ENCODE data around the gene KRTAP19-6.

KRTAP19-6 gene

DNA sequence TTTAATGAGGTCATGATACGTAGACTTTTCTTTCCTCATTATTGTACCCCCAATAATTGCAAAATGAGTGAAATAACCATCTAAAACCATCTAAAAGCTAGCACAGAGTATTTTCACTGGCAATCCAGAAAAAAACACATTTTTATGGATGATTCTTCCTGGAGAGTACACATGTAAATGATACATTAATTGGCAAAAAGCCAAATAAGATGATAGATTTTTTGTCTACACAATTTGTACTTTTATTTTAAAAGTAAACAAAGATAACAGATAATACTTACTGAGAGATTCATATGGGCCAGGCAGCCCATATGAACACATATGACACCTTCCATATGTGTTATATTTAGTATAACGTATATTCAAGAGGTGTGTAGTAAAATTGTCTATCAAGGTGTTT is 22.0 kb upstream of the KRTAP19-6 start:
- Histone ChIP-seq H3K4me3 (ENCODE audit: insufficient read length, low read depth) (no peak overlapping the region), H3K27me3 (ENCODE audit: insufficient read depth, insufficient read length) (no peaks in the 10 kb centered on the region), H3K36me3 (ENCODE audit: insufficient read depth, insufficient read length, low read length) (no peaks in the 10 kb centered on the region), H3K4me1 (ENCODE audit: insufficient read depth, insufficient read length) (no peaks in the 10 kb centered on the region), H3K9ac (ENCODE audit: insufficient read length, low read depth) (no peak overlapping the region), H3K9me3 (ENCODE audit: insufficient read depth, low read length) (no peaks in the 10 kb centered on the region; the same call in 1 of the 2 replicates)
- no peak for TF ChIP-seq ZNF274 (IDR thresholded peaks at IDR 0.05; ENCODE audit: low read depth, low read length)
- no peak for DNase-seq (ENCODE audit: low read depth, low spot score)

GRCh38 chr21:30563072-30563471 is 21.4 kb upstream of the KRTAP19-6 start:
- Histone ChIP-seq H3K4me3 (ENCODE audit: insufficient read length, low read depth) (no peak overlapping the region), H3K36me3 (ENCODE audit: insufficient read depth, insufficient read length, low read length) (no peaks in the 10 kb centered on the region), H3K9ac (ENCODE audit: insufficient read length, low read depth) (no peak overlapping the region), H3K4me1 (ENCODE audit: insufficient read depth, insufficient read length) (no peaks in the 10 kb centered on the region), H3K9me3 (ENCODE audit: insufficient read depth, low read length) (no peaks in the 10 kb centered on the region; the same call in 1 of the 2 replicates), H3K27me3 (ENCODE audit: insufficient read depth, insufficient read length) (no peaks in the 10 kb centered on the region)
- TF ChIP-seq ZNF274 (IDR thresholded peaks at IDR 0.05; ENCODE audit: low read depth, low read length) = no peak
- no peak for DNase-seq (ENCODE audit: low read depth, low spot score)

DNA sequence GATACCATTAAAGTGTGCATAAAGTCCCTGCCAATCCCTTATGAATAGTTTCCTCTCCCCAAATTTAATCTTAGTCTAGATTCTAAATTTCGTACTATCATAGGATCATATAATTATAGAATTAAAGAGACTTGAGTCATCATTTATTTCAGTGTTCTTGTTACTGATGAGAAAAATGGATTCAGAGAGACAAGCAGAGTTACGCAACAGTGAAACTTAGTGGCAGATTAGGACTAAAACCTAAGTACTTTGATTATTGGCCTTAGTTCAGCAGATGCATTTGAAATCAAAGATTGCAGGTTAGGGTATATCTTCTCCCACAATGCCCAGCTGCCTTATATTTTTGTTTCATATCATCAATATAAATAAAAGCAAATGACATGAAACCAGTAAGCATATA is 20.3 kb upstream of the KRTAP19-6 start:
- Histone ChIP-seq H3K9me3 (ENCODE audit: insufficient read depth, low read length) (no peaks in the 10 kb centered on the region; the same call in 1 of the 2 replicates), H3K9ac (ENCODE audit: insufficient read length, low read depth) (no peak overlapping the region)

DNA sequence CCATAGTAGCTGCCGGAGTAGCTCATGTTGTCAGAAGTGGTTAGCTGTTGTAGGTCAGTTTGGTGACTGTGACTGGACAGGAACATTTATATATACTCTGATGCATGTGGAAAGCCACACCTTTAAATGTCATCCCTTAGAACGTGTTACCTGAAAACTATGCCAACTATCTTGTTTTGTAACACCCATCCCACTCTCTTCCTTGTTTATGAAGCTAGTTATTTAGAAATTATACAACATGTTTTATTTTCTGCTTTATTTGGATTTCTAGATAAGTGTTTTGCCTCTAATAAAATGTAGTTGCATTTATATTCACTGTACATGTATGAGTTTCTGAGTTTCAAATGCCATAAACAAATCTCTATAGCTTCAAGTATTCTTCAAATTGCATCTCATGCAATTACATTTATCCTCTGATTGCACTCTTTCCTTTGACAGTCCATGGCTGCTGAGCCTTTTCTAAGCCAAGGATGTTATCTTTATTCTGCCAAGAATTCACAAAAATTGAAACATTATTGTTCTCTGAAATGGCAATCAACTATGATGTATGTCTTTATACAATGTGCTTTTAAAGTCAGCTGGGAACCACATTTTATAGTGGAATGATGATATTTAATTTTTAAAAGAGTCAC is 19.7 kb upstream of the KRTAP19-6 start, which contains the start of gene KRTAP19-7:
KRTAP19-7 (minus strand) TSS at position 51 of the 632 bp plus-strand sequence; CDS start at position 26, 25 bp downstream.
- no peak for DNase-seq (ENCODE audit: low read depth, low spot score)
- H3K36me3 ChIP-seq (ENCODE audit: insufficient read depth, insufficient read length, low read length) = no peaks in the 10 kb centered on the region
- no peaks in the 10 kb centered on the region; the same call in 1 of the 2 replicates for H3K9me3 ChIP-seq (ENCODE audit: insufficient read depth, low read length)
- H3K9ac ChIP-seq (ENCODE audit: insufficient read length, low read depth) = no peak within 1 kb of the TSS
- H3K27me3 ChIP-seq (ENCODE audit: insufficient read depth, insufficient read length) = no peaks in the 10 kb centered on the region
- no peak for TF ChIP-seq ZNF274 (IDR thresholded peaks at IDR 0.05; ENCODE audit: low read depth, low read length)
- TF ChIP-seq SUZ12 (IDR thresholded peaks at IDR 0.05; ENCODE audit: extremely low read depth, insufficient read depth, insufficient read length) = no peak
- TF ChIP-seq YY1 (IDR thresholded peaks at IDR 0.05; ENCODE audit: insufficient read depth, insufficient read length) = no peak
- no peaks in the 10 kb centered on the region for H3K4me1 ChIP-seq (ENCODE audit: insufficient read depth, insufficient read length)
- no peak within 1 kb of the TSS for H3K4me3 ChIP-seq (ENCODE audit: insufficient read length, low read depth)

More for the DNA sequence above, 20.3 kb upstream of the KRTAP19-6 start:
- H3K36me3 ChIP-seq (ENCODE audit: insufficient read depth, insufficient read length, low read length) = no peaks in the 10 kb centered on the region
- H3K4me3 ChIP-seq (ENCODE audit: insufficient read length, low read depth) = no peak overlapping the region
- TF ChIP-seq ZNF274 (IDR thresholded peaks at IDR 0.05; ENCODE audit: low read depth, low read length) = no peak
- TF ChIP-seq YY1 (IDR thresholded peaks at IDR 0.05; ENCODE audit: insufficient read depth, insufficient read length) = no peak
- no peak for TF ChIP-seq SUZ12 (IDR thresholded peaks at IDR 0.05; ENCODE audit: extremely low read depth, insufficient read depth, insufficient read length)
- no peak for DNase-seq (ENCODE audit: low read depth, low spot score)
- no peaks in the 10 kb centered on the region for H3K4me1 ChIP-seq (ENCODE audit: insufficient read depth, insufficient read length)
- no peaks in the 10 kb centered on the region for H3K27me3 ChIP-seq (ENCODE audit: insufficient read depth, insufficient read length)

DNA sequence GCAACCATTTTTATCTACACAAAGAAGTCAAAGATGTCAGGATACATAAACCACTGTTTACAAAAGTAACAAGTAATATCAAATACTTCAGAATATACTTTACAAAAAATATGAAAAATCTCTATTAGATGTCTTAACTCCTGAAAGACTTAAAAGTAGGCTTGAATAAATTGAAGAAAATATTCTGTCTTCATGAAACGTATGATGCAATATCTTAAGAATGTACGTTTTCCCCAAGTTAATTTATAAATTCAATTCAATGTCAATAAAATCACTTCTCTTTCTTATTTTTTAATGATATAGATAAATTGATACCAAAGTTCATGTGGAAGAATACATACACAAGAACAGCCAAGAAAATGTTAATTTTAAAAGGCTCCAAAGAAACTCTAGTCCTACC is 13.4 kb upstream of the KRTAP19-6 start:
- TF ChIP-seq ZNF274 (IDR thresholded peaks at IDR 0.05; ENCODE audit: low read depth, low read length) = no peak
- no peak for TF ChIP-seq SUZ12 (IDR thresholded peaks at IDR 0.05; ENCODE audit: extremely low read depth, insufficient read depth, insufficient read length)
- TF ChIP-seq YY1 (IDR thresholded peaks at IDR 0.05; ENCODE audit: insufficient read depth, insufficient read length) = no peak
- no peaks in the 10 kb centered on the region; the same call in 1 of the 2 replicates for H3K9me3 ChIP-seq (ENCODE audit: insufficient read depth, low read length)
- H3K9ac ChIP-seq (ENCODE audit: insufficient read length, low read depth) = no peak overlapping the region
- no peaks in the 10 kb centered on the region for H3K4me1 ChIP-seq (ENCODE audit: insufficient read depth, insufficient read length)
- no peaks in the 10 kb centered on the region for H3K36me3 ChIP-seq (ENCODE audit: insufficient read depth, insufficient read length, low read length)
- H3K4me3 ChIP-seq (ENCODE audit: insufficient read length, low read depth) = no peak overlapping the region
- H3K27me3 ChIP-seq (ENCODE audit: insufficient read depth, insufficient read length) = no peaks in the 10 kb centered on the region
- DNase-seq (ENCODE audit: low read depth, low spot score) = no peak

DNA sequence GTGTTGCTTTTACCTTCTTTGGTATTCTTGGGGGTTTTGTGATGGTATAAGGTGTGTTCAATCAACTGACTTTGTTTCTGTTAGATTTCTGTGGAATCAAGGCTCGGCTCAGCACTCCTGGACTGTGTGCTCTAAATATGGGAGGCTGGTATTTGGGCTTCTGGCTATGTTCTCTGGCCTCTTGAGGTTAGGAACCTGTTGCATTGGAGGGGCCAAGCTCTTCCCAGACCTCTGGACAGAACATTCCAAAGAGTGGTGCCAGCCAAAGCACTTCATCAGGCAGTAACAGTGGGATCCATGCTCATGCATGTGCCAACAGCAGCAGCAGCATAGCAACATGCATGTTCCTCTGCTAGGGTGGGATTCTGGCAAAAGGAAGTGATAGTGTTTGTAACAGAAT is 11.1 kb upstream of the KRTAP19-6 start:
- Histone ChIP-seq H3K4me1 (ENCODE audit: insufficient read depth, insufficient read length) (no peaks in the 10 kb centered on the region), H3K4me3 (ENCODE audit: insufficient read length, low read depth) (no peak overlapping the region), H3K27me3 (ENCODE audit: insufficient read depth, insufficient read length) (no peaks in the 10 kb centered on the region), H3K9ac (ENCODE audit: insufficient read length, low read depth) (no peak overlapping the region), H3K36me3 (ENCODE audit: insufficient read depth, insufficient read length, low read length) (no peaks in the 10 kb centered on the region), H3K9me3 (ENCODE audit: insufficient read depth, low read length) (no peaks in the 10 kb centered on the region)
- TF ChIP-seq YY1 (IDR thresholded peaks at IDR 0.05; ENCODE audit: insufficient read depth, insufficient read length) (no peak), ZNF274 (IDR thresholded peaks at IDR 0.05; ENCODE audit: low read depth, low read length) (no peak), SUZ12 (IDR thresholded peaks at IDR 0.05; ENCODE audit: extremely low read depth, insufficient read depth, insufficient read length) (no peak)
- no peak for DNase-seq (ENCODE audit: low read depth, low spot score)

GRCh38 chr21:30518876-30519275 is 22.8 kb downstream of the KRTAP19-6 start:
- H3K4me3 ChIP-seq (ENCODE audit: insufficient read length, low read depth) = no peak overlapping the region
- no peaks in the 10 kb centered on the region for H3K27me3 ChIP-seq (ENCODE audit: insufficient read depth, insufficient read length)
- no peaks in the 10 kb centered on the region for H3K4me1 ChIP-seq (ENCODE audit: insufficient read depth, insufficient read length)
- H3K9me3 ChIP-seq (ENCODE audit: insufficient read depth, low read length) = no peaks in the 10 kb centered on the region
- no peak overlapping the region for H3K9ac ChIP-seq (ENCODE audit: insufficient read length, low read depth)
- no peaks in the 10 kb centered on the region for H3K36me3 ChIP-seq (ENCODE audit: insufficient read depth, insufficient read length, low read length)
- TF ChIP-seq ZNF274 (IDR thresholded peaks at IDR 0.05; ENCODE audit: low read depth, low read length) = no peak
- no peak for TF ChIP-seq SUZ12 (IDR thresholded peaks at IDR 0.05; ENCODE audit: extremely low read depth, insufficient read depth, insufficient read length)
- TF ChIP-seq YY1 (IDR thresholded peaks at IDR 0.05; ENCODE audit: insufficient read depth, insufficient read length) = no peak
- DNase-seq (ENCODE audit: low read depth, low spot score) = no peak

Data from NT2/D1 (cell line).